KOPT-K1 (cell line): Measurements from ENCODE around the gene PKP1.

Experiments used
- H3K27ac ChIP-seq: fragments of 200-600 bp; sonication (generic); 2 replicates; pipeline ENCODE4 v1.5.1; 2016; ENCODE audit warnings: antibody characterized with exemption, mild to moderate bottlenecking, low read depth, low read length; ENCODE audit not compliant: poor library complexity, severe bottlenecking
- H3K36me3 ChIP-seq: fragments of 200-600 bp; sonication (generic); 2 replicates; pipeline ENCODE4 v1.5.1; 2017; ENCODE audit warnings: antibody characterized with exemption, mild to moderate bottlenecking, low read length, moderate library complexity; ENCODE audit not compliant: insufficient read depth
- H3K9me3 ChIP-seq: fragments of 200-600 bp; sonication (generic); 2 replicates; pipeline ENCODE4 v1.5.1; 2017; ENCODE audit warnings: antibody characterized with exemption, low read length, mild to moderate bottlenecking; ENCODE audit not compliant: insufficient read depth, poor library complexity, severe bottlenecking

Gene PKP1

GRCh38 chr1:201266774-201267173 is 16.5 kb upstream of the PKP1 start:
- no peak overlapping the region for H3K27ac ChIP-seq

GRCh38 chr1:201267481-201268229 is 15.7 kb upstream of the PKP1 start:
- Histone ChIP-seq H3K27ac (no peak overlapping the region), H3K9me3 (no peaks in the 10 kb centered on the region), H3K36me3 (no peaks in the 10 kb centered on the region)

More at GRCh38 chr1:201266774-201267173, 16.5 kb upstream of the PKP1 start:
- no peaks in the 10 kb centered on the region for H3K36me3 ChIP-seq
- H3K9me3 ChIP-seq = no peaks in the 10 kb centered on the region

- Histone ChIP-seq H3K27ac (no peak overlapping the region), H3K9me3 (no peaks in the 10 kb centered on the region), H3K36me3 (no peaks in the 10 kb centered on the region)
Measured at GRCh38 chr1:201268604-201269151, 14.6 kb upstream of the PKP1 start.

- no peak overlapping the region for H3K27ac ChIP-seq
- H3K9me3 ChIP-seq = no peaks in the 10 kb centered on the region
- no peaks in the 10 kb centered on the region for H3K36me3 ChIP-seq
Measured at GRCh38 chr1:201269281-201269680, 14.0 kb upstream of the PKP1 start.

GRCh38 chr1:201269900-201270410 is 13.4 kb upstream of the PKP1 start:
- H3K9me3 ChIP-seq = no peaks in the 10 kb centered on the region
- no peaks in the 10 kb centered on the region for H3K36me3 ChIP-seq
- no peak overlapping the region for H3K27ac ChIP-seq

GRCh38 chr1:201270616-201271390 is 12.5 kb upstream of the PKP1 start:
- no peaks in the 10 kb centered on the region for H3K9me3 ChIP-seq
- no peak overlapping the region for H3K27ac ChIP-seq
- no peaks in the 10 kb centered on the region for H3K36me3 ChIP-seq

- no peaks in the 10 kb centered on the region for H3K36me3 ChIP-seq
- H3K9me3 ChIP-seq = no peaks in the 10 kb centered on the region
- H3K27ac ChIP-seq = no peak overlapping the region
Measured at GRCh38 chr1:201272799-201273198, 10.5 kb upstream of the PKP1 start.

GRCh38 chr1:201274616-201275252 is 8.6 kb upstream of the PKP1 start:
- H3K9me3 ChIP-seq = no peaks in the 10 kb centered on the region
- H3K27ac ChIP-seq = no peak overlapping the region
- H3K36me3 ChIP-seq = no peaks in the 10 kb centered on the region

GRCh38 chr1:201275253-201275666 is 8.0 kb upstream of the PKP1 start:
- Histone ChIP-seq H3K27ac (no peak overlapping the region), H3K9me3 (no peaks in the 10 kb centered on the region), H3K36me3 (no peaks in the 10 kb centered on the region)

GRCh38 chr1:201276891-201277290 is 6.4 kb upstream of the PKP1 start:
- no peaks in the 10 kb centered on the region for H3K36me3 ChIP-seq
- no peak overlapping the region for H3K27ac ChIP-seq
- no peaks in the 10 kb centered on the region for H3K9me3 ChIP-seq

- Histone ChIP-seq H3K27ac (no peak overlapping the region), H3K9me3 (no peaks in the 10 kb centered on the region), H3K36me3 (no peaks in the 10 kb centered on the region)
Measured at GRCh38 chr1:201277441-201277840, 5.9 kb upstream of the PKP1 start.

- H3K36me3 ChIP-seq = no peaks in the 10 kb centered on the region
- no peaks in the 10 kb centered on the region for H3K9me3 ChIP-seq
- no peak overlapping the region for H3K27ac ChIP-seq
Measured at GRCh38 chr1:201279313-201279712, 4.0 kb upstream of the PKP1 start.

GRCh38 chr1:201280884-201281283 is 2.4 kb upstream of the PKP1 start:
- Histone ChIP-seq H3K27ac (no peak overlapping the region), H3K9me3 (no peaks in the 10 kb centered on the region), H3K36me3 (no peaks in the 10 kb centered on the region)

- Histone ChIP-seq H3K36me3 (no peaks in the 10 kb centered on the region), H3K9me3 (no peaks in the 10 kb centered on the region), H3K27ac (no peak overlapping the region)
Measured at GRCh38 chr1:201281573-201281972, 1.7 kb upstream of the PKP1 start.

- no peaks in the 10 kb centered on the region for H3K36me3 ChIP-seq
- H3K27ac ChIP-seq = no peak overlapping the region
- no peaks in the 10 kb centered on the region for H3K9me3 ChIP-seq
Measured at GRCh38 chr1:201282216-201282615, 1.1 kb upstream of the PKP1 start.
